ENCODE data around the gene PDZRN4. TPM values are rescaled to one million over a fixed set of nuclear protein-coding genes. Genes with fewer than 3 reads are reported as not detected.

Gene PDZRN4
- total RNA-seq, 4 donors from 2014 or later: 1.1 to 14.0 (median 4.5) TPM

DNA sequence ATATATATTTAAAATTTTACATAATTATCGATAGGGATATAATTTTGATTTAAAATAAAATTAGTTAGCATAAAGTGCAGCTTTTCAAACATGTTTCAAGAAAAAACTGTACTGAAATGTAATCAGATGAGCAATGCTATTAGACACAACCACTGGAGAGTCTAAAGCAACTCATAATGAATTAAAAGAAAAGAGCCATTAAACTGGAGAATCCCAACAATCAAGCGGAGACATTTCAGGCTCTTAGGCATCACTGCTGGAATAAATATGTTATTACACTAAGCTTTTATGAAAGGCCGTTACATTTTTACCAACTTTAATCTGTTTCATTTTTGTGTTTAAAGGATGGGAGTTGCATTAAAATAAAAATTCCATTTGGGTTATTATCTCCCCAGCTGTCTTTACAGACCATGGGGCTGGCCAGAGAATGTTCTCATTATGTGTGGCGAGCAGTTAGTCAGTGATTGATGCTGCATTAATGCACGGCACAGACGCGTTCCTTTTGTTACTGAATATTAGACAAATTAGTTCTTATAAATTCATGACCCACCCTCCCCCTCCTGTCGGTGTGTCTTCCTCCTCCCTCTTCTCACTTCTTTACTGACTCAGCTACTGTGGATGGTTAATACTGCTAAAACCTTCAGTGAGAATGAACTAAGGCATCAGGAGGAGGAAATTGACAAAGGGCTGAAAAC, 156.8 kb downstream of the PDZRN4 start:
- H3K9me3 ChIP-seq: no peaks in the 10 kb centered on the region
- no peak overlapping the region for H3K4me3 ChIP-seq
- no peak for DNase-seq
- H3K27ac ChIP-seq: no peak overlapping the region
- H3K27me3 ChIP-seq: no peaks in the 10 kb centered on the region
- no peaks in the 10 kb centered on the region for H3K36me3 ChIP-seq
- no peak for TF ChIP-seq POLR2A (IDR thresholded peaks at IDR 0.05)
- TF ChIP-seq CTCF (IDR thresholded peaks at IDR 0.05): no peak
- H3K4me1 ChIP-seq: no peaks in the 10 kb centered on the region

- Histone ChIP-seq H3K27me3 (no peaks in the 10 kb centered on the region), H3K4me1 (no peaks in the 10 kb centered on the region), H3K36me3 (no peaks in the 10 kb centered on the region), H3K4me3 (no peak overlapping the region), H3K27ac (no peak overlapping the region), H3K9me3 (no peaks in the 10 kb centered on the region)
- TF ChIP-seq CTCF (IDR thresholded peaks at IDR 0.05) (no peak), POLR2A (IDR thresholded peaks at IDR 0.05) (no peak)
- DNase-seq: no peak
These were observed 160.1 kb downstream of the PDZRN4 start for GRCh38 chr12:41348198-41348597.

GRCh38 chr12:41356181-41356580, 168.1 kb downstream of the PDZRN4 start:
- DNase-seq: no peak
- Histone ChIP-seq H3K4me3 (no peak overlapping the region), H3K36me3 (no peaks in the 10 kb centered on the region), H3K4me1 (no peaks in the 10 kb centered on the region), H3K27me3 (no peaks in the 10 kb centered on the region), H3K9me3 (no peaks in the 10 kb centered on the region), H3K27ac (no peak overlapping the region)
- TF ChIP-seq POLR2A (IDR thresholded peaks at IDR 0.05) (no peak), CTCF (IDR thresholded peaks at IDR 0.05) (no peak)

GRCh38 chr12:41361738-41362137, 173.6 kb downstream of the PDZRN4 start:
- no peak for TF ChIP-seq CTCF (IDR thresholded peaks at IDR 0.05)
- no peak for TF ChIP-seq POLR2A (IDR thresholded peaks at IDR 0.05)
- Histone ChIP-seq H3K36me3 (no peaks in the 10 kb centered on the region), H3K27ac (no peak overlapping the region), H3K27me3 (no peaks in the 10 kb centered on the region), H3K4me1 (no peaks in the 10 kb centered on the region), H3K9me3 (no peaks in the 10 kb centered on the region), H3K4me3 (no peak overlapping the region)
- DNase-seq: no peak

GRCh38 chr12:41362510-41362909, 174.4 kb downstream of the PDZRN4 start:
- Histone ChIP-seq H3K9me3 (no peaks in the 10 kb centered on the region), H3K4me1 (no peaks in the 10 kb centered on the region), H3K27ac (no peak overlapping the region), H3K4me3 (no peak overlapping the region), H3K36me3 (no peaks in the 10 kb centered on the region), H3K27me3 (no peaks in the 10 kb centered on the region)
- TF ChIP-seq POLR2A (IDR thresholded peaks at IDR 0.05): no peak
- TF ChIP-seq CTCF (IDR thresholded peaks at IDR 0.05): no peak
- no peak for DNase-seq

GRCh38 chr12:41362931-41363330, 174.8 kb downstream of the PDZRN4 start:
- no peaks in the 10 kb centered on the region for H3K36me3 ChIP-seq
- H3K9me3 ChIP-seq: no peaks in the 10 kb centered on the region
- TF ChIP-seq CTCF (IDR thresholded peaks at IDR 0.05) (no peak), POLR2A (IDR thresholded peaks at IDR 0.05) (no peak)
- no peaks in the 10 kb centered on the region for H3K4me1 ChIP-seq
- no peaks in the 10 kb centered on the region for H3K27me3 ChIP-seq
- H3K27ac ChIP-seq: no peak overlapping the region
- no peak for DNase-seq
- no peak overlapping the region for H3K4me3 ChIP-seq

All from Peyer's patch (tissue), 4 donors.